GM18505 (cell line): ENCODE results near the gene WHAMM.
A peak's percentile ranks its signal among the peaks of the same experiment; 100 is the strongest.

Source experiments
- ATAC-seq: cut with Tn5 transposase; IDR thresholded peaks from one replicate; pipeline ENCODE4 v1.9.1; 2021; ENCODE audit not compliant: unreplicated experiment
- POLR2A ChIP-seq: IDR thresholded peaks from 4 replicates; pipeline ENCODE4 v1.6.1; 2011; ENCODE audit warnings: borderline replicate concordance; ENCODE audit not compliant: insufficient read depth, insufficient read length; ENCODE audit errors: extremely low read depth

The WHAMM gene

GRCh38 chr15:82788496-82788895, 20.9 kb upstream of the WHAMM start:
- TF ChIP-seq POLR2A: no peak
- no peak for ATAC-seq

- no peak for ATAC-seq
- no peak for TF ChIP-seq POLR2A
Observed at GRCh38 chr15:82789491-82789890, 19.9 kb upstream of the WHAMM start.

GRCh38 chr15:82790321-82790720, 19.1 kb upstream of the WHAMM start:
- no peak for TF ChIP-seq POLR2A
- ATAC-seq: no peak

- ATAC-seq: no peak
- no peak for TF ChIP-seq POLR2A
Observed at GRCh38 chr15:82792068-82792467, 17.4 kb upstream of the WHAMM start.

- TF ChIP-seq POLR2A: no peak
- no peak for ATAC-seq
Observed at GRCh38 chr15:82793737-82794136, 15.7 kb upstream of the WHAMM start.

- no peak for ATAC-seq
- no peak for TF ChIP-seq POLR2A
Observed at GRCh38 chr15:82798104-82798503, 11.3 kb upstream of the WHAMM start.

GRCh38 chr15:82798531-82799166, 10.8 kb upstream of the WHAMM start:
- TF ChIP-seq POLR2A: no peak
- no peak for ATAC-seq

GRCh38 chr15:82799183-82799841, 10.1 kb upstream of the WHAMM start:
- ATAC-seq: no peak
- TF ChIP-seq POLR2A: no peak

- no peak for ATAC-seq
- TF ChIP-seq POLR2A: no peak
Observed at GRCh38 chr15:82802497-82802896, 6.9 kb upstream of the WHAMM start.

- TF ChIP-seq POLR2A: no peak
- ATAC-seq: no peak
Observed at GRCh38 chr15:82803793-82804574, 5.4 kb upstream of the WHAMM start.

- ATAC-seq: no peak
- TF ChIP-seq POLR2A: no peak
Observed at GRCh38 chr15:82804575-82804949, 4.9 kb upstream of the WHAMM start.

GRCh38 chr15:82805994-82806406, 3.4 kb upstream of the WHAMM start, which contains the start of gene FSD2:
TSS of gene FSD2 (minus strand) at chr15:82806069. CDS start at chr15:82787390, 18,679 bp downstream.
- TF ChIP-seq POLR2A: no peak
- ATAC-seq: peak; percentile 46

- TF ChIP-seq POLR2A: no peak
- ATAC-seq: no peak
Observed at GRCh38 chr15:82807920-82808633, 1.4 kb upstream of the WHAMM start.
